WTC11 (cell line): ENCODE data around the gene GRID2. TPM values are rescaled to one million over a fixed set of nuclear protein-coding genes. Genes with fewer than 3 reads are reported as not detected.
A peak's percentile ranks its signal among the peaks of the same experiment; 100 is the strongest.

Experiments
- ELF4 ChIP-seq: sonication (generic); formaldehyde crosslinking; IDR thresholded peaks from 2 replicates; pipeline ENCODE4 v1.8.1; 2022; ENCODE audit warnings: low read depth, mild to moderate bottlenecking, moderate library complexity, missing genetic modification reagents
- EMX1 ChIP-seq: fragments of 250-450 bp; sonication (Bioruptor Pico); IDR thresholded peaks from 2 replicates; pipeline ENCODE4 v1.8.0; 2021; ENCODE audit warnings: mild to moderate bottlenecking
- JAZF1 ChIP-seq: fragments of 250-450 bp; sonication (Bioruptor Pico); IDR thresholded peaks from 2 replicates; pipeline ENCODE4 v1.9.0; 2021; ENCODE audit warnings: moderate library complexity, mild to moderate bottlenecking, inconsistent platforms
- NFATC4 ChIP-seq: fragments of 250-450 bp; sonication (Bioruptor Pico); IDR thresholded peaks from 2 replicates; pipeline ENCODE4 v1.9.0; 2021; ENCODE audit warnings: mild to moderate bottlenecking
- SP1 ChIP-seq: sonication (generic); formaldehyde crosslinking; conservative IDR thresholded peaks from 2 replicates; pipeline ENCODE4 v1.8.1; 2022; ENCODE audit warnings: missing genetic modification reagents
- ZNF263 ChIP-seq: sonication (generic); formaldehyde crosslinking; IDR thresholded peaks from 2 replicates; pipeline ENCODE4 v1.8.1; 2022; ENCODE audit warnings: low read depth, mild to moderate bottlenecking, moderate library complexity, missing genetic modification reagents
- ZNF423 ChIP-seq: fragments of 250-450 bp; sonication (Bioruptor Pico); IDR thresholded peaks from 2 replicates; pipeline ENCODE4 v2.1.2; 2022; ENCODE audit warnings: mild to moderate bottlenecking, moderate library complexity
- ZNF671 ChIP-seq: fragments of 250-450 bp; sonication (Bioruptor Pico); IDR thresholded peaks from 2 replicates; pipeline ENCODE4 v1.8.0; 2021; ENCODE audit warnings: mild to moderate bottlenecking
- total RNA-seq: library from RNA; stranded (reverse); gene quantifications from 3 replicates; pipeline ENCODE4 v1.2.3, GENCODE V29; 2021
- TF ChIP-seq, protein P1 (sequence below): fragments of 250-450 bp; sonication (Bioruptor Pico); conservative IDR thresholded peaks from 2 replicates; pipeline ENCODE4 v1.9.0; 2021; ENCODE audit warnings: mild to moderate bottlenecking
- TF ChIP-seq, protein P2 (sequence below): fragments of 250-450 bp; sonication (Bioruptor Pico); IDR thresholded peaks from 2 replicates; pipeline ENCODE4 v2.1.2; 2022; ENCODE audit warnings: mild to moderate bottlenecking, moderate library complexity
- TF ChIP-seq, protein P3 (sequence below): fragments of 250-450 bp; sonication (Bioruptor Pico); IDR thresholded peaks from 2 replicates; pipeline ENCODE4 v1.8.0; 2021; ENCODE audit warnings: mild to moderate bottlenecking
- TF ChIP-seq, protein P4 (sequence below): sonication (generic); formaldehyde crosslinking; IDR thresholded peaks from 2 replicates; pipeline ENCODE4 v1.8.0; 2022; ENCODE audit warnings: mild to moderate bottlenecking, missing genetic modification reagents
- TF ChIP-seq, protein P5 (sequence below): fragments of 250-450 bp; sonication (Bioruptor Pico); IDR thresholded peaks from 2 replicates; pipeline ENCODE4 v1.9.0; 2021; ENCODE audit warnings: mild to moderate bottlenecking
- TF ChIP-seq, protein P6 (sequence below): sonication (generic); formaldehyde crosslinking; IDR thresholded peaks from 2 replicates; pipeline ENCODE4 v1.8.1; 2023; ENCODE audit warnings: mild to moderate bottlenecking, missing genetic modification reagents
- TF ChIP-seq, protein P7 (sequence below): sonication (generic); formaldehyde crosslinking; IDR thresholded peaks from 2 replicates; pipeline ENCODE4 v1.8.0; 2023; ENCODE audit warnings: mild to moderate bottlenecking, missing genetic modification reagents

The GRID2 gene
- total RNA-seq, 1 experiment from 2014 or later, result 26.8 TPM

DNA sequence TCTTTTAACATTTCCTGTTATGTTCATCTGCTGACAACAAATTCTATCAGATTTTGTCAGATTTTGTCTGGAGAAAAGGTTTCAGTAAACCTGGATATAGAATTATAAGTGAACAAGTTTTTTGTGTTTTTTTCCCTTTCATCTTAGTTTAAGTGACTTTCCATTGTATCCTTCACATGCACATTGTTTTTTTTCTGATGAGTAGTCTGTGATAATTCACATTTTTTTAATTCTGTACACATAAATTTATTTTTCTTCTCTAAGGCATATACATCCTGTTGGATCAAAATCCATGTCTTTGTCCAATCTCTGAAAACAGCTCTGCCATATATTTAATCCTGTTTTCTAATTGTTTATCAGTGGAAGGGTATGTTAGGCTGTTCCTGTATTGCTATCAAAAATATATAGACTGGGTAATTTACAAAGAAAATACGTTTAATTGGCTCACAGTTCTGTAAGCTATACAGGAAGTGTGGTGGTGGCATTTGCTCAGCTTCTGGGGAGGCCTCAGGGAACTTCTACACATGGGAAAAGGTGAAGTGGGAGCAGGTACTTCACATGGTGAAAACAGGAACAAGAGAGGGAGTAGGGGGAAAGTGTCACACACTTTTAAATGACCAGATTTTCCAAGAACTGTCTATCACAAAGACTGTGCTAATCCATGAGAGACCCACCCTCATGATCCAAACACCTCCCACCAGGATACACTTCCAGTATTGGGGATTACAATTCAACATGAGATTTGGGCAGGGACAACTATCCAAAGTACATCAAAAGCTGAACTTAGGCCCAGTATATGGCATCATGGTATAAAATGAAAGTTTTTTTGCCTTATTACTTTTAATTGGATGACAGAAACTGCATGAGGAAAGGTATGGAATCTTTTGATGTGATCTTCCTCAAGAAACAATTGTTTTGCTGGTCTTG lies 45.6 kb upstream of the GRID2 start (continued):
- TF ChIP-seq, protein P1, sequence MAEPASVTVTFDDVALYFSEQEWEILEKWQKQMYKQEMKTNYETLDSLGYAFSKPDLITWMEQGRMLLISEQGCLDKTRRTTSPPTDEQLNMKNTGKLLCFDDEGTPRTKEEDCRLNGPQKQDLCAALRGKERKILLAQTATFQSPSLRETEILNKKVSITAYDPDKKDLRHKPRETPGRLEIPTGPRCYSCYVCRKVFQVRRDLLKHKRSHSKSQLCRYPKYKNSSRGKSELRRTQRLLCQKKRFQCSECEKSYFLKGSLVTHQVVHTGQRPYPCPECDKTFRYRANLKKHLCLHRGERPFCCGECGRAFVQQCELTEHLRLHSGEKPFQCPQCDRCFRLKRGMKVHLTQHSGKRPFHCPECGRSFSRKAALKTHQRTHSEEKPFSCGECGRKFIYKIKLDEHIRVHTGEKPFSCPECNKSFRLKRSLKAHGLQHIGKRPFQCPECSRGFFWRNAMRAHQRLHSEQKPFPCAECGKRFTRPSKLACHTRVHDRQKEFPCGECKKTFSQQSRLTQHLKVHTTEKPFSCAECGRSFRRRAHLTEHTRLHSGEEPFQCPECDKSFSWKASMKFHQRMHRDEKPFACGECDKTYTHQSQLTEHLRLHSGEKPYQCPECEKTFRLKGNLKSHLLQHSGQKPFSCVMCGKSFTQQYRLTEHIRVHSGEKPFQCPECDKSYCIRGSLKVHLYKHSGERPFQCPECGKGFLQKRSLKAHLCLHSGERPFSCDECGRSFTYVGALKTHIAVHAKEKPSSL, result peak; percentile 35; the same call in 1 of the 2 replicates
- TF ChIP-seq ELF4 (no peak), JAZF1 (no peak), SP1 (no peak; the same call in 1 of the 2 replicates), ZNF423 (CRISPR knock-in tag) (no peak), ZNF263 (CRISPR knock-in tag) (no peak), ZNF671 (CRISPR knock-in tag) (peak; percentile 61), NFATC4 (CRISPR knock-in tag) (peak; percentile 89), EMX1 (CRISPR knock-in tag) (peak; percentile 86)
- TF ChIP-seq, protein P2, sequence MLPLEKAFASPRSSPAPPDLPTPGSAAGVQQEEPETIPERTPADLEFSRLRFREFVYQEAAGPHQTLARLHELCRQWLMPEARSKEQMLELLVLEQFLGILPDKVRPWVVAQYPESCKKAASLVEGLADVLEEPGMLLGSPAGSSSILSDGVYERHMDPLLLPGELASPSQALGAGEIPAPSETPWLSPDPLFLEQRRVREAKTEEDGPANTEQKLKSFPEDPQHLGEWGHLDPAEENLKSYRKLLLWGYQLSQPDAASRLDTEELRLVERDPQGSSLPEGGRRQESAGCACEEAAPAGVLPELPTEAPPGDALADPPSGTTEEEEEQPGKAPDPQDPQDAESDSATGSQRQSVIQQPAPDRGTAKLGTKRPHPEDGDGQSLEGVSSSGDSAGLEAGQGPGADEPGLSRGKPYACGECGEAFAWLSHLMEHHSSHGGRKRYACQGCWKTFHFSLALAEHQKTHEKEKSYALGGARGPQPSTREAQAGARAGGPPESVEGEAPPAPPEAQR, result no peak
- TF ChIP-seq, protein P3, sequence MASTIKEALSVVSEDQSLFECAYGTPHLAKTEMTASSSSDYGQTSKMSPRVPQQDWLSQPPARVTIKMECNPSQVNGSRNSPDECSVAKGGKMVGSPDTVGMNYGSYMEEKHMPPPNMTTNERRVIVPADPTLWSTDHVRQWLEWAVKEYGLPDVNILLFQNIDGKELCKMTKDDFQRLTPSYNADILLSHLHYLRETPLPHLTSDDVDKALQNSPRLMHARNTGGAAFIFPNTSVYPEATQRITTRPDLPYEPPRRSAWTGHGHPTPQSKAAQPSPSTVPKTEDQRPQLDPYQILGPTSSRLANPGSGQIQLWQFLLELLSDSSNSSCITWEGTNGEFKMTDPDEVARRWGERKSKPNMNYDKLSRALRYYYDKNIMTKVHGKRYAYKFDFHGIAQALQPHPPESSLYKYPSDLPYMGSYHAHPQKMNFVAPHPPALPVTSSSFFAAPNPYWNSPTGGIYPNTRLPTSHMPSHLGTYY (CRISPR knock-in tag), result peak; percentile 79
- TF ChIP-seq, protein P4, sequence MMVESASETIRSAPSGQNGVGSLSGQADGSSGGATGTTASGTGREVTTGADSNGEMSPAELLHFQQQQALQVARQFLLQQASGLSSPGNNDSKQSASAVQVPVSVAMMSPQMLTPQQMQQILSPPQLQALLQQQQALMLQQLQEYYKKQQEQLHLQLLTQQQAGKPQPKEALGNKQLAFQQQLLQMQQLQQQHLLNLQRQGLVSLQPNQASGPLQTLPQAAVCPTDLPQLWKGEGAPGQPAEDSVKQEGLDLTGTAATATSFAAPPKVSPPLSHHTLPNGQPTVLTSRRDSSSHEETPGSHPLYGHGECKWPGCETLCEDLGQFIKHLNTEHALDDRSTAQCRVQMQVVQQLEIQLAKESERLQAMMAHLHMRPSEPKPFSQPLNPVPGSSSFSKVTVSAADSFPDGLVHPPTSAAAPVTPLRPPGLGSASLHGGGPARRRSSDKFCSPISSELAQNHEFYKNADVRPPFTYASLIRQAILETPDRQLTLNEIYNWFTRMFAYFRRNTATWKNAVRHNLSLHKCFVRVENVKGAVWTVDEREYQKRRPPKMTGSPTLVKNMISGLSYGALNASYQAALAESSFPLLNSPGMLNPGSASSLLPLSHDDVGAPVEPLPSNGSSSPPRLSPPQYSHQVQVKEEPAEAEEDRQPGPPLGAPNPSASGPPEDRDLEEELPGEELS, result no peak
- TF ChIP-seq, protein P5, sequence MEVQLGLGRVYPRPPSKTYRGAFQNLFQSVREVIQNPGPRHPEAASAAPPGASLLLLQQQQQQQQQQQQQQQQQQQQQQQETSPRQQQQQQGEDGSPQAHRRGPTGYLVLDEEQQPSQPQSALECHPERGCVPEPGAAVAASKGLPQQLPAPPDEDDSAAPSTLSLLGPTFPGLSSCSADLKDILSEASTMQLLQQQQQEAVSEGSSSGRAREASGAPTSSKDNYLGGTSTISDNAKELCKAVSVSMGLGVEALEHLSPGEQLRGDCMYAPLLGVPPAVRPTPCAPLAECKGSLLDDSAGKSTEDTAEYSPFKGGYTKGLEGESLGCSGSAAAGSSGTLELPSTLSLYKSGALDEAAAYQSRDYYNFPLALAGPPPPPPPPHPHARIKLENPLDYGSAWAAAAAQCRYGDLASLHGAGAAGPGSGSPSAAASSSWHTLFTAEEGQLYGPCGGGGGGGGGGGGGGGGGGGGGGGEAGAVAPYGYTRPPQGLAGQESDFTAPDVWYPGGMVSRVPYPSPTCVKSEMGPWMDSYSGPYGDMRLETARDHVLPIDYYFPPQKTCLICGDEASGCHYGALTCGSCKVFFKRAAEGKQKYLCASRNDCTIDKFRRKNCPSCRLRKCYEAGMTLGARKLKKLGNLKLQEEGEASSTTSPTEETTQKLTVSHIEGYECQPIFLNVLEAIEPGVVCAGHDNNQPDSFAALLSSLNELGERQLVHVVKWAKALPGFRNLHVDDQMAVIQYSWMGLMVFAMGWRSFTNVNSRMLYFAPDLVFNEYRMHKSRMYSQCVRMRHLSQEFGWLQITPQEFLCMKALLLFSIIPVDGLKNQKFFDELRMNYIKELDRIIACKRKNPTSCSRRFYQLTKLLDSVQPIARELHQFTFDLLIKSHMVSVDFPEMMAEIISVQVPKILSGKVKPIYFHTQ (CRISPR knock-in tag), result peak; percentile 77
- TF ChIP-seq, protein P6, sequence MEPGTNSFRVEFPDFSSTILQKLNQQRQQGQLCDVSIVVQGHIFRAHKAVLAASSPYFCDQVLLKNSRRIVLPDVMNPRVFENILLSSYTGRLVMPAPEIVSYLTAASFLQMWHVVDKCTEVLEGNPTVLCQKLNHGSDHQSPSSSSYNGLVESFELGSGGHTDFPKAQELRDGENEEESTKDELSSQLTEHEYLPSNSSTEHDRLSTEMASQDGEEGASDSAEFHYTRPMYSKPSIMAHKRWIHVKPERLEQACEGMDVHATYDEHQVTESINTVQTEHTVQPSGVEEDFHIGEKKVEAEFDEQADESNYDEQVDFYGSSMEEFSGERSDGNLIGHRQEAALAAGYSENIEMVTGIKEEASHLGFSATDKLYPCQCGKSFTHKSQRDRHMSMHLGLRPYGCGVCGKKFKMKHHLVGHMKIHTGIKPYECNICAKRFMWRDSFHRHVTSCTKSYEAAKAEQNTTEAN (CRISPR knock-in tag), result no peak
- TF ChIP-seq, protein P7, sequence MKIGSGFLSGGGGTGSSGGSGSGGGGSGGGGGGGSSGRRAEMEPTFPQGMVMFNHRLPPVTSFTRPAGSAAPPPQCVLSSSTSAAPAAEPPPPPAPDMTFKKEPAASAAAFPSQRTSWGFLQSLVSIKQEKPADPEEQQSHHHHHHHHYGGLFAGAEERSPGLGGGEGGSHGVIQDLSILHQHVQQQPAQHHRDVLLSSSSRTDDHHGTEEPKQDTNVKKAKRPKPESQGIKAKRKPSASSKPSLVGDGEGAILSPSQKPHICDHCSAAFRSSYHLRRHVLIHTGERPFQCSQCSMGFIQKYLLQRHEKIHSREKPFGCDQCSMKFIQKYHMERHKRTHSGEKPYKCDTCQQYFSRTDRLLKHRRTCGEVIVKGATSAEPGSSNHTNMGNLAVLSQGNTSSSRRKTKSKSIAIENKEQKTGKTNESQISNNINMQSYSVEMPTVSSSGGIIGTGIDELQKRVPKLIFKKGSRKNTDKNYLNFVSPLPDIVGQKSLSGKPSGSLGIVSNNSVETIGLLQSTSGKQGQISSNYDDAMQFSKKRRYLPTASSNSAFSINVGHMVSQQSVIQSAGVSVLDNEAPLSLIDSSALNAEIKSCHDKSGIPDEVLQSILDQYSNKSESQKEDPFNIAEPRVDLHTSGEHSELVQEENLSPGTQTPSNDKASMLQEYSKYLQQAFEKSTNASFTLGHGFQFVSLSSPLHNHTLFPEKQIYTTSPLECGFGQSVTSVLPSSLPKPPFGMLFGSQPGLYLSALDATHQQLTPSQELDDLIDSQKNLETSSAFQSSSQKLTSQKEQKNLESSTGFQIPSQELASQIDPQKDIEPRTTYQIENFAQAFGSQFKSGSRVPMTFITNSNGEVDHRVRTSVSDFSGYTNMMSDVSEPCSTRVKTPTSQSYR, result no peak
